NCI-H2107 treated with DMSO at 0.1 percent for 48 hours (cell line): Measurements from ENCODE around the gene F7.

ENCODE experiments used
- DNase-seq: peaks from one replicate; lab custom pipeline; 2025; ENCODE audit not compliant: unreplicated experiment; lab: John Stamatoyannopoulos, UW

F7 gene

DNA sequence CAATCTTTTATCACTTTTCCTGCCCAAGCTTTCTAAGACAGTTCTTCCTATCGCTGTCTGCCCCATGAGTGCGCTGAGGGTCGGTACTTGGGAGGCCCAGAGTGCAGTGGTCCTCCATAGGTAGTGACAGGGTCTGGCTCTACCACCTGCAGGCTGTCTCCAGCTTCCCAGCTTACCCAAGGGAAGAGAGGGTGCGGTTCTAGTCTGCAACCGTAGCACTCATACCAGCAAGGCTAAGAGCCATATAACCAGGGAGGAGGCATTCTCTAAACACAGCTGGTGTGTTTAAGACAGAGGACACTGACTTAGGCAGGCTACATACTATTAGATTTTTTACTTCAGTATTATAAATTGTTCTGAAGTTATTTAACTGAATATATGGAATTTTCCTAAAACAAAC lies 61.1 kb downstream of the F7 start:
- DNase-seq: no peak

DNA sequence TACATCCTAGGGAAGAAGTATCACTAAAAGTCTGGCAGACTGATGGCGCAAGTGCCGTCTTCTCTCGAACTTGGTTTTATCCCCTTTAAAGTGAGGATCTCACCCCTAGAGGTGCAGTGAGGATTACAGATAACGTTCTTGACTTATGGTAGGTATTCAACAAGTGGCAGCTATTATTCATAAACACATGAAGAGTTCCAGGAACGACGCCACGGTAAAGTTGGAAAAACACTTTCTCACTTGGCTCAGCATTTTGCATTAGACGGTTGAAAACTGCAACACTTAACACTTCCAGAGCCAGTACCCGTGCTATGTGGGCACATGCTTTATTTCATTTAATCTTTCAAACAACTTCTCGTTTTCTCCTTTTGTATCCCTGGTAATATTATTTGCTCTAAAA lies 61.6 kb downstream of the F7 start:
- DNase-seq: no peak

DNA sequence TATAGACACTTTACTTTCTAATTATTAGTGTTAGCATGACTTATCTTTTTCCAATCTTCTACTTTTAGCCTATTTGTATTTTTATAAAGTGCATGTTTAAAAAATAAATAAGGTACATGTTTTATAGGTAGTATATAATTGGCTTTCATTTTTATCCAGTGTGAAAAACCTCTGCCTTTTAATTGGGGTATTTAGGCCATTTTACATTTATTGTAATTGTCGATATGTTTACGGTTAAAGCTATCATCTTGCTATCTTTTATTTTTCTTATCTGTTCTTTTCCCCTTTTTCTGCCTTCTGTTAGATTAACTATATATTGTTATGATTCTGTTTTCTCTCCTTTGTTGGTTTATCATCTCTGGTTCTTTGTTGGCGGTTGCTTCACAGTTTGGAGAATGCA lies 62.0 kb downstream of the F7 start:
- DNase-seq: no peak

DNA sequence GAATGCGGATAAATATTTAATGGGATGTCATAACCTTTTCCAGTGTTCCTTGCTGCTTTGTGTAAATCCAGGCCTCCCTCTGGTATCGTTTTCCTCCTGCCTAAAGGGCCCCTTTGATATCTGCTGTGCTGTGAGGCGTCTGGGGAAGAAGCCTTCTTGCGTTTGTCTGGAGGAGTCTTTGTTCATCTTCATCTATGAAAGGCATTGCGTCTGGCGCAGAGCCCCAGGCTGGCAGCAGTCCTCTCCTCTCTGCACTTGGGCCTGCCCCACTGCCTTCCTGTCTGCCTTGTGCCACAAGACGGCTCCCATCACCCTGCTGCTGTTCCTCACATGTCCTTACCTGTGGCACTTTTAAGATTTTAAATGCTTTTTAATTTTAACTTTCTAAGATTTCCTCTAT lies 62.6 kb downstream of the F7 start:
- DNase-seq: no peak

DNA sequence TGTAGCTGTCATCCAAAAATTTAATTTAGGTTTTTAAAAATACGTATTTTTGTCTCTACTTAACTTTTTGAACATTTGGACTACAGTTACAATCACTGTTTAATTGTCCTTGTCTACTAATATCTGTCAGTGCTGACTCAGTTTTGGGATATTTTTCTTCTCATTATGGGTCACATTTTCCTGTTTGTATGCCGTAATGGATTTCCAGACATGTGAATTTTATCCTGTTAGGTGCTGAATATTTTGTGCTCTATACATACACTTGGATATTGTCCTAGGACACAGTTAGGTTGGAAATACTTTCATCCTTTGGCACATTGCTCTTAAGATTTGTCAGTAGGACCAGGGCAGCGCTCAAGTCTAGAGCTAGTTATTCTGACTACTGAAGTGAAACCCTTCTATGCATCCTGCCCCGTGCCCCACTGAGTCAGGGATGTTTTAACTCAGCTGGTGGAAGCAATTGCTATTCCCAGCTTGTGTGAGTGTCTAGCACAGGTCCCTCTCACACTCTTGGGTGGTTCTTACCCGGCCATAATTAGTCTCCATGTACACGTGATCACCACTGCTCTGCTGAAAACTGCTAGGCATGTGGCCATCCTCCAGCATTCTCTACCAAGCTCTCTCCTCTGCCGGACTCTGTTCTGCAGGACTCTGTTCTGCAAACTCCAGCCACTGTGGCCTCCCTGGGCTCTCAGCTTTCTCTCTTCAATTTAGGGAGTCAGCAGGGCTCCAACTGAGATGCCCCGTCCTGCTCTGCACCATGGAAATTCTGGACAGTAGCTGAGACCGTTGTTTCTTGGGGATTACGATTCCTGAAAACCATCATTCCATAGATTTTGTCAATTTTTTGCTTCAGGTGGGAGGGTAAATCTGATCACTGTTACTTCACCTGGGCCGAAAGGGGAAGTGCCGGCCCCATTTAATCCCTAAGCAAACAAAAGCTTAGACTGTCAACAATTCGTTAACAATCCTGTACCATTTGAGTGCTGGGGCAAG lies 64.0 kb downstream of the F7 start:
- DNase-seq: no peak
